NOMO-1 treated with DMSO at 0.1 percent for 48 hours (cell line): ENCODE results near the gene LRRC41.
"Not testable (repeated sequence)": the region's sequence is repeated elsewhere in the genome, so short reads cannot be mapped to it uniquely, and the experiment has no call there.

Experiments
- DNase-seq: peaks from one replicate; lab custom pipeline; 2025; ENCODE audit not compliant: unreplicated experiment; lab: John Stamatoyannopoulos, UW

The LRRC41 gene, protein sequence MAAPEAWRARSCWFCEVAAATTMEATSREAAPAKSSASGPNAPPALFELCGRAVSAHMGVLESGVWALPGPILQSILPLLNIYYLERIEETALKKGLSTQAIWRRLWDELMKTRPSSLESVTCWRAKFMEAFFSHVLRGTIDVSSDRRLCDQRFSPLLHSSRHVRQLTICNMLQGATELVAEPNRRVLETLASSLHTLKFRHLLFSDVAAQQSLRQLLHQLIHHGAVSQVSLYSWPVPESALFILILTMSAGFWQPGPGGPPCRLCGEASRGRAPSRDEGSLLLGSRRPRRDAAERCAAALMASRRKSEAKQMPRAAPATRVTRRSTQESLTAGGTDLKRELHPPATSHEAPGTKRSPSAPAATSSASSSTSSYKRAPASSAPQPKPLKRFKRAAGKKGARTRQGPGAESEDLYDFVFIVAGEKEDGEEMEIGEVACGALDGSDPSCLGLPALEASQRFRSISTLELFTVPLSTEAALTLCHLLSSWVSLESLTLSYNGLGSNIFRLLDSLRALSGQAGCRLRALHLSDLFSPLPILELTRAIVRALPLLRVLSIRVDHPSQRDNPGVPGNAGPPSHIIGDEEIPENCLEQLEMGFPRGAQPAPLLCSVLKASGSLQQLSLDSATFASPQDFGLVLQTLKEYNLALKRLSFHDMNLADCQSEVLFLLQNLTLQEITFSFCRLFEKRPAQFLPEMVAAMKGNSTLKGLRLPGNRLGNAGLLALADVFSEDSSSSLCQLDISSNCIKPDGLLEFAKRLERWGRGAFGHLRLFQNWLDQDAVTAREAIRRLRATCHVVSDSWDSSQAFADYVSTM

DNA sequence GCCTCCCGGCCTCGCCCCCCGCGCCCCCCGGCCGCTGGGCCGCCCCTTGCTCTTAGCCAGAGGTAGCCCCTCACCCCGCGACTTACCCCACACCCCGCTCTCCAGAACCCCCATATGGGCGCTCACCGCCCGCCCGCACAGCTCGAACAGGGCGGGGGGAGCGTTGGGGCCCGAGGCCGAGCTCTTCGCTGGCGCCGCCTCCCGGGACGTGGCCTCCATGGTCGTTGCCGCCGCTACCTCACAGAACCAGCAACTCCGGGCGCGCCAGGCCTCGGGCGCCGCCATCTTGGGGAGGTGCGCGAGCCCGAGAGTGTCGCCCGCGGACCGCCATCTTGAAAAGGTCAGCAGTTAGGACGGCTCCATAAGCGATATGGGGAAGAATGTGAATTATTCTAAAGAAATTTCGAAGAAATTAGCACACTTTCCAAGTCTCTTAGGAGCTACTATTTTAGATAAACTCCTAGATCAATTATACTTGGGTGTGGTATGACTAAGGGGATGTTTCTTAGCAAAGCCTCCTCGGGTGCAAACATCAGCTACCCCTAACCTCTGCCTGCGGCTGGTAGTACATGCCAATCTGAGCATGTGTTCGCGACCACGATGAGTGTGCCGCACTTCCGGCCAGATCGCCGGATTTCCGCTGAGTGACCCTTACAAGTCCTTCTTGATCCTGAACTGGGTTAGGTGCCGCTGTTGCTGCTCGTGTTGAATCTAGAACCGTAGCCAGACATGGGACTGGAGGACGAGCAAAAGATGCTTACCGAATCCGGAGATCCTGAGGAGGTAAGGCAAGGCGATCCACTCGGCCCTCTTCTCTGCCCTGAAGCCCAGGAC is at the start of gene LRRC41, which contains the start of gene UQCRH:
Gene LRRC41, minus strand, starts transcription at position 579 of the 834 bp plus-strand sequence. Its CDS starts 294 bp downstream, at position 285.
Gene UQCRH, plus strand, starts transcription at position 661 of the 834 bp plus-strand sequence. Its CDS starts 69 bp downstream, at position 730.
- DNase-seq, result peak; percentile 96

GRCh38 chr1:46352363-46352762 is 48.9 kb upstream of the LRRC41 start:
- no peak for DNase-seq

DNA sequence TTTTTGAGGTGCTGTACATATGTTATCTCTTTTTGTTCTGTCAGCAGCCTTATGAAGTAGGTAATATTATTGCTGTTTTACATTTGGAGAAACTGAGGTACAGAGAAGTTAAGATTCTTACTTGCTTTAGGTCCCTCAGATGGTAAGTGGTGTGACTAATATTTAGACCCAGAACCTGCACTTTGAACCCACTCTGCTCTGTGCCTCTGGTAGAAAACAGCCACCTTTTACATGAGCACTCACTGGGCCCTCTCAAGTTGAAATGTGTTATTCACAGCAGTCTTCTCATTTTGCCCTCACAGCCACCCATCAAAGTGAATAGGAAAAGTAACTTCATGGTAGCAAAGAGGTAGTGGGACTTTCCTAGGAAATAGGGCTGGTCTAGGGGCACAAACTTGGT is 41.9 kb upstream of the LRRC41 start:
- DNase-seq, result no peak

DNA sequence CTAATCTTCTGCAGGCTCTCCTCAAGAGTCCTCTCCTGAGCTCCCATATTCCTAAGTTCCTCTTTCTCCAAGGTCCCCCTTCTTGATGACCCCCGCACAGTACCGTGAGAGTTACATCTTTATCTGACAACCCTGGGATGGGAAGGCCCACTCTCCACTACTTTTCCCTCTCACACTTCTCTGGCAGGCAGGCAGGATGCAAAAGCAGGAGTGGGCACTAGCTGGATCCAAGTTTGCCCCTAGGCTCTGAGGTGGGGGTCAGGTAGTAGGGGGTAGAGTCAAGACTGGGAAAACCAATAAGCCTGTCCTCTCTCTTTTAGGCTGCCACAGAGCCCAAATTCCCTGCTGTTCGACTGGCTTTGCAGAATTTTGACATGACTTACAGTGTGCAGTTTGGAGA is 41.1 kb upstream of the LRRC41 start:
- no peak for DNase-seq

GRCh38 chr1:46343705-46344104 is 40.3 kb upstream of the LRRC41 start:
- no peak for DNase-seq

DNA sequence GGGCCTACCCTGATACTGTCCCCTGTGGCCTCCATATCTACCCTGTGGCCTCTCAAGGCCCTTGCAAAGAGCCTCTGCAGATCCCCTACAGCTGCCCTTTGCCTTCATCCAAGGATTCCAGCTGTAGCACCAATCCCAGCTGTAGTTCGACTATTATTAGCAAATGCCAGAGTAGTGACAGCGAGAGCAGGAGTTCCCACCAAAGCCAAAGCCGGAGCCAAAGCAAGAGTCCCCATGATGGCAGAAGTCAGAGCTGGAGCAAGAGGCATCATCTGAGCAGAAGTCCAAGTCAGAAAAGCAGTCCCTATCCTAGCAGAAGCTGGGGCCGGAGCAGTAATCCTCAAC is 39.9 kb upstream of the LRRC41 start:
- no peak for DNase-seq

GRCh38 chr1:46342677-46343350 is 39.4 kb upstream of the LRRC41 start:
- no peak for DNase-seq

- DNase-seq, result peak; percentile 22
Measured at GRCh38 chr1:46342084-46342656, 38.8 kb upstream of the LRRC41 start.

GRCh38 chr1:46341222-46342083 is 38.0 kb upstream of the LRRC41 start:
- DNase-seq, result no peak

- DNase-seq, result peak; percentile 89
Measured at GRCh38 chr1:46340404-46341221, 37.2 kb upstream of the LRRC41 start, which contains the start of gene NSUN4. Gene NSUN4, plus strand, starts transcription at chr1:46340807. Its CDS starts 20 bp downstream, at chr1:46340827.

GRCh38 chr1:46337409-46337808 is 34.0 kb upstream of the LRRC41 start:
- DNase-seq, result not testable (repeated sequence)

DNA sequence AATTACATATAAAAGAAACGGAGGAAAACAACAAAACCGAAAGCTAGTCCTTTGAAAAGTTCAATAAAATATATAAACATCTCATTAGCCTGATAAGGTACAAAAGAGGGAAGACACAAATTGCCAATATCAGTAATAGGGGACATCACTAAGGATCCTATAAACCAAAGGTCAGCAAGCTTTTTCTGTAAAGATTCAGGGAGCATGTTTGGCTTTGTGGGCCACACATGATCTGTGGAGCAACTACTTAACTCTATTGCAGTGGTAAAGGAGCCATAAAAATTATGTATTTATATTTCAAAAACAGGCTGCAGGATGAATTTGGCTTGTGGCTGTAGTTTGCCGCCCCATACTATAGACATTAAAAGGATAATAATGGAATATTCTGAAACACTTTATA is 31.7 kb upstream of the LRRC41 start:
- no peak for DNase-seq

DNA sequence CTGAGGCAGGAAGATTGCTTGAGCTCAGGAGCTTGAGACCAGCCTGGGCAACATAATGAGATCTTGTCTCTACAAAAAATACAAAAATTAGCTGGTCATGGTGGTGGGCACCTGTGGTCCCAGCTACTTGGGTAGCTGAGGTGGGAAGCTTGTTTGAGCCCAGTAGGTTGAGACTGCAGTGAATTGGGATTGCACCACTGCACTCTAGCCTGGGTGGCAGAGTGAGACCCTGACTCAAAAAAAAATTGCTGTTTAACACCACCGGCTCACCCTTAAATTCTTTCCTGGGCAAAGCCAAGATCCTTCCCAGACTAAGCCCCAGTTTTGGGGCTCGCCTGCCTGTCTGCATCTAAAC is 30.6 kb upstream of the LRRC41 start:
- no peak for DNase-seq

DNA sequence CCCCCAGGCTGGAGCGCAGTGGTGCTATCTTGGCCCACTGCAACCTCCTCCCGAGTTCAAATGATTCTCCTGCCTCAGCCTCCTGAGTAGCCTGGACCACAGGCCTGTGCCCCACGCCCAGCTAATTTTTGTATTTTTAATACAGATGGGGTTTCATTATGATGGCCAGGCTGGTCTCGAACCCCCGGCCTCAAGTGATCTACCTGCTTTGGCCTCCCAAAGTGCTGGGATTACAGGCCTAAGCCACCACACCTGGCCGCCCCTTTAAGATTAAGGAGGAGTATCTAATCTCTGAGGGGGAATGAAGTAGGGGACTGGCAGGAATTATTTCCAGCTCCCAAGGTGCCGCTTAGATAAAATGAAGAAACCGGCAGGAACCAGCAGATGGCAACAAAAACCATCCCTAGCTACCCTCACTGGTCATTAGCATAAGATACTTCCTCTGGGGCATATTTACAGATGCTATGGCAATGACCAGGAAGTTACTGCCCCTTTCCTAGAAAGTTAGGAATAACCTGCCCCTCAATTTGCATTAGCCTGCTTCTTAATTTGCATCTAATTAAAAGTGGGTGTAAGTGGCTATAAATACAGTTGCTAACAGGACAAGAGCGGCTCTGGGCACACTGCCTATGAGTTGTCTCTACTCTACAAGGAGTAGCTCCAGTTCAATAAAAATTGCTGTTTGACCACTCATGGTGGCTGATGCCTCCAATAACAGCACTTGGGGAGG is 30.0 kb upstream of the LRRC41 start:
- peak; percentile 84 for DNase-seq

DNA sequence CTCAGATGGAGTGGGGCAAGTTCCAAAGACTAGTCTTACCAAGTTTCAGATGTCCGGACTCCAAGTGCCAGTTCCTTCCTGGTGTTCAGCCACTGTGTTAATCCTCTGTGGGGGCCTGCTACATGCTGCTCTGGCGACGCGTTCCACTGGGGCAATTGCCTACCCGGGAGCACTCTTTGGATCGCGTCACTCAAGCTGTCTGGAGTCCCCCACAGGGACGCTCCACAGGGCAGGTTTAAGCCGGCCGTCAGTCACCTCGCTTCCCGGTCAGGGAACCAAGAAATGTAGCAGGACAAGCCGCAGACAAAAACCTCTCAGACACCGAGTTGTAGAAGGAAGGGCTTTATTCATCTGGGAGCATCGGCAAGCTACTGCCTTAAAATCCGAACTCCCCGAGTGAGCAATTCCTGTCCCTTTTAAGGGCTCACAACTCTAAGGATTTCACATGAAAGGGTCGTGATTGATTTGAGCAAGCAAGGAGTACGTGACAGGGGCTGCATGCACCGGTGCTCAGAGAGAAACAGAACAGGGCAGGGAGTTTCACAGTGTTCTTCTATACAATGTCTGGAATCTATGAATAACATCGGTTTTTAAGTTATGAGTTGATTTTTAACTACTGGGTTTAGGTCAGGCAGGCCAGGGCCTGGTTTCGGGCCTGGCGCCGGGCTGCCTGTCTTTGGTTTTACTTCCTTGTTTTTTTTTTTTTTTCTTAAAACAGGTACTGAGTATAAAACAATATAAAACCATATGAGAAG is 28.5 kb upstream of the LRRC41 start:
- peak; percentile 26 for DNase-seq

DNA sequence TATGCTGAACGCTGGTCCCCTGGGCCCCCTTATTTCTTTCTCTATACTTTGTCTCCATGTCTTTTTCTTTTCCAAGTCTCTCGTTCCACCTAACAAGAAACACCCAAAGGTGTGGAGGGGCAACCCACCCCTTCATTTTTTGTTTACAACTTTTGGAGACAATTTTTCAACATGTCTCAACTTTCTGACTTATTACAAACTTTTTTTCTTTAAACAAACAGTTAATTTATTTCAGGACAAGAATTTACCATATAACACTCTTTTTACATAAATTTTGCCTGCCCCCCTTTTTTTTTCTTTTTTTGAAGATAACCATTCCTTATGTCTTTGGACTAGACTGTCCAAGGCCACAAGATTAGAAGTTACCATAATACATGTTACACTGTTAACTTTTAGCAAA is 27.0 kb upstream of the LRRC41 start:
- not testable (repeated sequence) for DNase-seq

- DNase-seq, result not testable (repeated sequence)
Measured at GRCh38 chr1:46329807-46330206, 26.4 kb upstream of the LRRC41 start.
